ENCODE results near the gene ACY1.
A peak's percentile ranks its signal among the peaks of the same experiment; 100 is the strongest.

The ACY1 gene

GRCh38 chr3:51966016-51966415 lies 17.3 kb upstream of the ACY1 start:
- H3K4me3 ChIP-seq (ENCODE audit: low read length) = peak overlapping the region; percentile 84
- no peak for DNase-seq (ENCODE audit: low read depth)
- TF ChIP-seq, protein P1, sequence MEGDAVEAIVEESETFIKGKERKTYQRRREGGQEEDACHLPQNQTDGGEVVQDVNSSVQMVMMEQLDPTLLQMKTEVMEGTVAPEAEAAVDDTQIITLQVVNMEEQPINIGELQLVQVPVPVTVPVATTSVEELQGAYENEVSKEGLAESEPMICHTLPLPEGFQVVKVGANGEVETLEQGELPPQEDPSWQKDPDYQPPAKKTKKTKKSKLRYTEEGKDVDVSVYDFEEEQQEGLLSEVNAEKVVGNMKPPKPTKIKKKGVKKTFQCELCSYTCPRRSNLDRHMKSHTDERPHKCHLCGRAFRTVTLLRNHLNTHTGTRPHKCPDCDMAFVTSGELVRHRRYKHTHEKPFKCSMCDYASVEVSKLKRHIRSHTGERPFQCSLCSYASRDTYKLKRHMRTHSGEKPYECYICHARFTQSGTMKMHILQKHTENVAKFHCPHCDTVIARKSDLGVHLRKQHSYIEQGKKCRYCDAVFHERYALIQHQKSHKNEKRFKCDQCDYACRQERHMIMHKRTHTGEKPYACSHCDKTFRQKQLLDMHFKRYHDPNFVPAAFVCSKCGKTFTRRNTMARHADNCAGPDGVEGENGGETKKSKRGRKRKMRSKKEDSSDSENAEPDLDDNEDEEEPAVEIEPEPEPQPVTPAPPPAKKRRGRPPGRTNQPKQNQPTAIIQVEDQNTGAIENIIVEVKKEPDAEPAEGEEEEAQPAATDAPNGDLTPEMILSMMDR (conservative IDR thresholded peaks at IDR 0.05; ENCODE audit: low read length) = no peak

DNA sequence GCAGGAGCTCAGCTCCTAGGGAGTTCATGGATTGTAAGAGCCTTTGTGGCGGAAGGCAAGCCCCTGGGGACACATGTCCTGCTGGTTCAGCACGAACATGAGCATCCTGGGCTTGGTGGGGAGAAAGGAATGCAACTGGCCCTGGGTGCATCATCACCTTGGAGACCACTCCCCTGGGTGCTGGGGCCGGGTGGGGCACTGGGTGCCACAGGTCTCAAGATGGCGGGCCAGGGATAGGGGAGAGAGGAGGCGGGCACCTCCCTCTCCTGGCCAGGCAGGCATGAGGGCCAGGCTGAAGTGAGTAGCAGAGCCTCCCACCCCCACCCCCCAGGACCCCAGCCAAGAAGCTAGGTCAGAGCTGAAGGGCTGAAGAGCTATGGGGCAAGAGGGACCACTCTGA lies 16.8 kb upstream of the ACY1 start:
- H3K4me3 ChIP-seq (ENCODE audit: low read length) = peak overlapping the region; percentile 84
- TF ChIP-seq, protein P1 (conservative IDR thresholded peaks at IDR 0.05; ENCODE audit: low read length) = no peak
- DNase-seq (ENCODE audit: low read depth) = no peak

DNA sequence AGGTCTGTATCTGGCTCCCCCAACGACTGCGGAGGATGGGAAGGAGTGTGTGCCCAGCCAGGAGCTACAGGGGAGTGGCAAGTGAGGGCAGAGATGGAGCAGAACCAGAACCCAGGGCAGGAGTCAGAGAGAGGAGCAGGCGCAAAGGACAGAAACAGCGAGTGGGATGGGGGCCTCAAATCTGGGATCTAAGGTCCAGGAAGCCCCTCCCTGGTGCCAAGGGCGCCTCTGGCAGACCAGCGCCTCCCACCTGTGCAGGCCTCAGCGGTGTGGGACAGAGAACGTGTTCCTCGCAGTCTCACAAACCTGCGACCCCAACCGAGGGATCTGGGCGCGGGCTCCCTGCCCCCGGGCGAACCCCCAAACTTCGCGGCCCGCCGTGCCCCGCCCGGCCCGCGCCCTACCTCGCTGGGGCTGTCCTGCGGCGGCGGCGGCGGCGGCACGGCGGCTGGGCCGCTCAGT lies 16.4 kb upstream of the ACY1 start:
- no peak for DNase-seq (ENCODE audit: low read depth)

DNA sequence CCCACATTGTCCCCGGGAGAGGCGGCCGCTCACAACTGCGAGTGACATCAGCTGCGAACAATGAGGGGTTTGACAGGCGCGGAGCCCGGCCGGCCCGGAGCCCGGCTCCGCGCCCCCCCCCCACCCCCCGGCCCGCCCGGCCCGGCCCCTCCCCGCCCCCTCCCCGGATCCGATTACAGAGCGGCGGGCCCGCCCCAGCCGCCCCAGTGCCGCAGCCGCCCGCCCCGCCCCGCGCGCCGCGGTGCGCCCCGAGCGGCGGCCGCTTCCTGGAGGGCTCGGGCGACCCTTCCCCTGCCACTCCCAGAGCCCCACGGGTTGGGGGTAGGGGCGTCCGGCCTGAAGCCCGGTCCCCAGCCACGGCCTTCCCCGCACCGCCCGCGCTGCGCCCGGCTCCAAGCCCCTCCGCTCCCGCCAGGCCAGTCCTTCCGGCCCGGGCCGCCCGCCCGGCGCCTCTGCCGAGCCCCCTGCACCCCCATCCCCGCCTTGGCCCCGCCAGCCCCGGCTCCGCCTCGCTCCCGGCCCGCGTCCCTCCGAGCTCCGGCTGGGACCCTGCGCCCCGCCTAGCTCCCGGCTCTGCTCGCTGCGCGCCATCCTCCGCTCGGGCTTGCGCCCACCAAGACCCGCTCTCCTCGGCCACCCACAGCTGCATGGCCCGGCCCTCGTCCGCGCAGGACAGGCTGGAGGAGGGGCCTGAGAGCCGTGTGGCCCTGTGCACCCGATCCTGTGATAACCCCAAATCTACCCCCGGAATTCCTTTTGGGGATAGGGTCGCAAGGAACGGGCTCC lies 15.8 kb upstream of the ACY1 start, which contains the start of gene PCBP4:
PCBP4 (minus strand) TSS at position 71 of the 786 bp plus-strand sequence. CDS start 6,214 bp downstream, outside the sequence.
- DNase-seq (ENCODE audit: low read depth) = no peak
- TF ChIP-seq, protein P1 (conservative IDR thresholded peaks at IDR 0.05; ENCODE audit: low read length) = no peak

More for the DNA sequence above, 16.4 kb upstream of the ACY1 start:
- peak overlapping the region; percentile 84 for H3K4me3 ChIP-seq (ENCODE audit: low read length)
- TF ChIP-seq, protein P1 (conservative IDR thresholded peaks at IDR 0.05; ENCODE audit: low read length) = no peak

DNA sequence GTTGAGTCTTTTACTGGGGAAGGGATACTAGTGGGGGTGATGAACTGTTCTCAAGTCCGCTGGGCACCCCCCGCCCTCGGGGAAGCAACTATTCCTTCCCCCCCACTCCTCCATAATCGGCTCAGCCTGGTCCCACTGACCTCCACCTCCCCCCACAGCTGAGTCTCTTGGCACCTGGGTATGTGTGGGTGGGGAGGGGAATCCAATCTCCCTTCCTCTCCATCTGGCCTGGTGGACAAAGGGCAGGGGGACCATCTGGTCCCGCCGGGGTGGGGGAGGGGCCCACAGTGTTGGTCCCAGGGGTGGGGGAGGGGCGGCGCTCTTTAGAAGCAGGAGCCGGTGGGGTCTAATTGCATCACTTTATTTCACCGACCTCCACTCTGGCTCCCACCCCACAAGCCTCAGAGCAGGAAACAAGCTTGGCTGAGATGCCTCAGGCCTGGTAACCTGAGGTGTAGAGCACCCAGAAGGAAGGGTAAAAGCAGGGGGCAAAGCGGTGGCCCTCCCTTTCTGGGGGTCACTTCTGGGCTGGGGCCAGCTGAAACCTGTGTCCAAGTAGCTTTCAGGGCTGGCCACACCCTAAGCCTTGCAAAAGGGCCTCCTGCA lies 15.1 kb upstream of the ACY1 start:
- H3K4me3 ChIP-seq (ENCODE audit: low read length) = peak overlapping the region; percentile 67
- TF ChIP-seq, protein P1 (conservative IDR thresholded peaks at IDR 0.05; ENCODE audit: low read length) = no peak
- no peak for DNase-seq (ENCODE audit: low read depth)

More for the DNA sequence above, 15.8 kb upstream of the ACY1 start, which contains the start of gene PCBP4:
- H3K4me3 ChIP-seq (ENCODE audit: low read length) = peak within 1 kb of the TSS; percentile 84

- DNase-seq (ENCODE audit: low read depth) = no peak
These were observed 14.3 kb upstream of the ACY1 start for GRCh38 chr3:51968883-51969678.

More at GRCh38 chr3:51968883-51969678, 14.3 kb upstream of the ACY1 start:
- TF ChIP-seq, protein P1 (conservative IDR thresholded peaks at IDR 0.05; ENCODE audit: low read length) = no peak
- H3K4me3 ChIP-seq (ENCODE audit: low read length) = no peak overlapping the region; the same call in 1 of the 2 replicates
